ENCODE results near the gene ANGPTL4.

GRCh38 chr19:8321986-8322637 is 41.8 kb upstream of the ANGPTL4 start:
- TF ChIP-seq CREB1 (IDR thresholded peaks at IDR 0.05; ENCODE audit: low read depth) (no peak), MAX (IDR thresholded peaks at IDR 0.05) (no peak), CEBPB (IDR thresholded peaks at IDR 0.05) (no peak), TAF1 (IDR thresholded peaks at IDR 0.05; ENCODE audit: low read depth) (no peak), EGR1 (IDR thresholded peaks at IDR 0.05) (no peak), ZBTB7A (IDR thresholded peaks at IDR 0.05; ENCODE audit: low read depth) (no peak), TCF12 (IDR thresholded peaks at IDR 0.05; ENCODE audit: low read depth) (no peak), NFIC (IDR thresholded peaks at IDR 0.05) (no peak)
